PC-3 (cell line): ENCODE data around the gene NTRK1. TPM values are rescaled to one million over a fixed set of nuclear protein-coding genes. Genes with fewer than 3 reads are reported as not detected.
A peak's percentile ranks its signal among the peaks of the same experiment; 100 is the strongest.

Experiments used
- ATAC-seq: fragments of 200-7000 bp; cut with Tn5 transposase; 2 replicates; pipeline ENCODE4 v1.9.1; 2020; ENCODE audit warnings: mild to moderate bottlenecking, moderate library complexity
- BruUV-seq: library from RNA; stranded (reverse); fragments of 400-500 nt; replicated peaks from 2 replicates; lab custom pipeline; 2021; lab: Mats Ljungman, UMichigan
- CTCF ChIA-PET: fragments of 300-600 bp; sonication (Branson Sonifier 250); formaldehyde crosslinking; loops from one replicate; lab custom pipeline; 2022; ENCODE audit warnings: antibody characterized with exemption; lab: Charles Lee
- POLR2A ChIA-PET: fragments of 300-600 bp; sonication (Branson Sonifier 250); formaldehyde crosslinking; loops from one replicate; lab custom pipeline; 2022; ENCODE audit warnings: antibody characterized with exemption; ENCODE audit not compliant: unreplicated experiment; lab: Charles Lee
- DNase-seq: peaks from one replicate; pipeline ENCODE4 v3.0.0-alpha.2; 2015
- H2AFZ ChIP-seq: fragments of 300-600 bp; sonication (generic); 2 replicates; pipeline ENCODE4 v1.6.0; 2016; ENCODE audit warnings: antibody characterized with exemption, low read length
- H3F3A ChIP-seq: fragments of 300-600 bp; sonication (generic); one replicate; pipeline ENCODE4 v1.6.0; 2017; ENCODE audit warnings: antibody characterized with exemption, low read length, control low read depth, mild to moderate bottlenecking; ENCODE audit not compliant: unreplicated experiment
- H3K27ac ChIP-seq: fragments of 300-600 bp; sonication (generic); 2 replicates; pipeline ENCODE4 v1.5.1; 2016; ENCODE audit warnings: mild to moderate bottlenecking, low read length
- H3K27me3 ChIP-seq: fragments of 300-600 bp; sonication (generic); 2 replicates; pipeline ENCODE4 v1.6.1; 2016; ENCODE audit warnings: low read length, mixed read lengths
- H3K36me3 ChIP-seq: fragments of 300-600 bp; sonication (generic); 2 replicates; pipeline ENCODE4 v1.6.1; 2016; ENCODE audit warnings: low read depth, mixed run types, low read length, mixed read lengths
- H3K4me1 ChIP-seq: fragments of 300-600 bp; sonication (generic); 2 replicates; pipeline ENCODE4 v1.5.1; 2016; ENCODE audit warnings: low read length; ENCODE audit not compliant: insufficient read depth
- H3K4me2 ChIP-seq: fragments of 300-600 bp; sonication (generic); 2 replicates; pipeline ENCODE4 v1.6.0; 2016; ENCODE audit warnings: low read length
- H3K4me3 ChIP-seq: fragments of 300-600 bp; sonication (generic); 2 replicates; pipeline ENCODE4 v1.5.1; 2016; ENCODE audit warnings: mild to moderate bottlenecking, low read length, mixed read lengths
- H3K79me2 ChIP-seq: fragments of 300-600 bp; sonication (generic); 2 replicates; pipeline ENCODE4 v1.6.1; 2017; ENCODE audit warnings: low read length, mixed read lengths
- H3K9ac ChIP-seq: fragments of 300-600 bp; sonication (generic); 2 replicates; pipeline ENCODE4 v1.6.0; 2016; ENCODE audit warnings: mild to moderate bottlenecking, low read length
- H3K9me2 ChIP-seq: fragments of 300-600 bp; sonication (generic); replicated peaks from 2 replicates; pipeline ENCODE4 v1.6.1; 2016; ENCODE audit warnings: mixed run types, low read length, mixed read lengths
- H3K9me3 ChIP-seq: fragments of 300-600 bp; sonication (generic); 2 replicates; pipeline ENCODE4 v1.6.1; 2016; ENCODE audit warnings: low read length, mixed read lengths
- H4K20me1 ChIP-seq: fragments of 300-600 bp; sonication (generic); 2 replicates; pipeline ENCODE4 v1.6.1; 2016; ENCODE audit warnings: low read length, mixed read lengths
- CTCF ChIP-seq: fragments of 300-600 bp; sonication (generic); conservative IDR thresholded peaks from 2 replicates; pipeline ENCODE4 v1.5.1; 2017; ENCODE audit warnings: antibody characterized with exemption, low read depth, mild to moderate bottlenecking, low read length
- EZH2 ChIP-seq: fragments of 300-600 bp; sonication (generic); IDR thresholded peaks from one replicate; pipeline ENCODE4 v1.6.1; 2017; ENCODE audit warnings: antibody characterized with exemption, mild to moderate bottlenecking, low read length; ENCODE audit not compliant: unreplicated experiment
- EZH2phosphoT487 ChIP-seq: fragments of 300-600 bp; sonication (generic); IDR thresholded peaks from 2 replicates; pipeline ENCODE4 v1.6.1; 2018; ENCODE audit warnings: mild to moderate bottlenecking, antibody characterized with exemption, low read length, borderline replicate concordance
- intact Hi-C: fragments of 100-400 bp; cut with micrococcal nuclease; formaldehyde crosslinking; loops from 2 replicates; pipeline ENCODE4 v1.9.0; 2023
- total RNA-seq: library from RNA; depleted of rRNA; stranded (reverse); fragments of >200 nt; gene quantifications from 2 replicates; pipeline ENCODE4 v1.2.3, GENCODE V29; 2014

NTRK1 gene
- total RNA-seq, 1 experiment from 2014 or later, result 0.15 TPM

GRCh38 chr1:156832434-156832833 is 28.2 kb upstream of the NTRK1 start:
- Histone ChIP-seq H3K36me3 (no peaks in the 10 kb centered on the region), H4K20me1 (no peaks in the 10 kb centered on the region), H3K27me3 (no peaks in the 10 kb centered on the region), H3K79me2 (no peaks in the 10 kb centered on the region), H3K4me3 (no peak overlapping the region), H3K4me2 (no peak overlapping the region), H3K9me2 (no peaks in the 10 kb centered on the region), H3F3A (no peaks in the 10 kb centered on the region), H3K9ac (no peak overlapping the region), H3K9me3 (no peaks in the 10 kb centered on the region), H3K27ac (no peak overlapping the region), H3K4me1 (peaks cover 9% of the 10 kb centered on the region), H2AFZ (no peak overlapping the region)
- CTCF ChIA-PET, result no interaction called here
- DNase-seq (no peak), ATAC-seq (peak; percentile 40)
- TF ChIP-seq EZH2, result no peak
- TF ChIP-seq CTCF, result 0 out of 2 replicates have a peak, but pooled peaks have one; percentile 8
- no TSS peak for BruUV-seq
- POLR2A ChIA-PET, result no interaction called here
- intact Hi-C loops, result no loop called here

DNA sequence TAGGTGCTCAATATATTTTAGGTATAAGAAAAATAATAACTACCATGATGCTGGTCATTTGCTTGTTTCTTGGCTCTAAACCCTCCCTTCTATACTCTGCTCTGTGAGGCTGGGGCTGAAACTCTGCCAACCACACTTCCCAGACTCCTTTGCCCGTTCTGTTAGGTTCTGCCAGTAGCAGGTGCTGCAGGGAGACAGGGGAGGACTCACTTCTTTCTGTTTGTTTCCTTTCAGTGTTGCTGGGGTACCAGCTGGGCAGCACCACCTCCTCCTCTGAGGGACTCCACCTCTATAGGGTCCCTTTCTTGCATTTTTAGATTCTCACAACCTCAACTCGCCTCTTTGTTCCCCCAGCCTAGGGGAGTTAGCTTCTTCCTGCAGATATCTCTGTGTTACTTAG is 27.1 kb upstream of the NTRK1 start:
- Histone ChIP-seq H3K9me2 (no peaks in the 10 kb centered on the region), H3K27ac (no peak overlapping the region), H3K9ac (no peak overlapping the region), H3K4me1 (peaks cover 6% of the 10 kb centered on the region), H3K79me2 (no peaks in the 10 kb centered on the region), H3K9me3 (no peaks in the 10 kb centered on the region), H3F3A (no peaks in the 10 kb centered on the region), H3K36me3 (no peaks in the 10 kb centered on the region), H3K27me3 (no peaks in the 10 kb centered on the region), H2AFZ (no peak overlapping the region), H3K4me3 (no peak overlapping the region), H4K20me1 (no peaks in the 10 kb centered on the region), H3K4me2 (no peak overlapping the region)
- ATAC-seq, result no peak
- intact Hi-C loops, result no loop called here
- DNase-seq, result no peak
- TF ChIP-seq CTCF (no peak), EZH2 (no peak), EZH2phosphoT487 (no peak)
- ChIA-PET CTCF (interaction anchor here (0.6 kb wide), 1 partner anchor 94 kb away, joined by 5 read pairs; no protein-coding TSS in a partner anchor), POLR2A (no interaction called here)
- no TSS peak for BruUV-seq

DNA sequence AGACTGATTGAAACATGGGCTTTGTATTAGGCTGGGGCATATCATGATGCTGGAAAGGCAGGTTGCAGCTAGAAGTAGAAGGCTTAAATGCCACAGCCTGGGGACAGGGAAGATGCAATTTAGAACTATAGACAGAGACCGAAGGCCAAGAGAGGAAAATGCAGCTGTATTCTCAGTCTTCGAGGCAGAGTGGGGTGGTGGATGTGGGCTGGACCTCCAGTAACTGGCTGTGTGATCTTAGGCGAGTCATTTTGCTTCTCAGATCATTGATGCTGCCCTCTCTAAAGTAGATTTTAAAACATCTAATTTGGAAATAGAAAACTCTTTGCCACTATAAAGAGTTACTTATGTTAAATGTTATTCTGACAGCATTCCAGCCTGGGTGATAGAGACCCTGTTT is 26.3 kb upstream of the NTRK1 start:
- H3F3A ChIP-seq, result no peaks in the 10 kb centered on the region
- H2AFZ ChIP-seq, result no peak overlapping the region
- H3K27me3 ChIP-seq, result no peaks in the 10 kb centered on the region
- no peak overlapping the region for H3K27ac ChIP-seq
- no peaks in the 10 kb centered on the region for H3K4me1 ChIP-seq
- ATAC-seq, result no peak
- no peaks in the 10 kb centered on the region for H4K20me1 ChIP-seq
- no peak overlapping the region for H3K4me2 ChIP-seq
- H3K79me2 ChIP-seq, result no peaks in the 10 kb centered on the region
- TF ChIP-seq CTCF (no peak), EZH2phosphoT487 (no peak), EZH2 (no peak)
- no peak overlapping the region for H3K9ac ChIP-seq
- POLR2A ChIA-PET, result no interaction called here
- CTCF ChIA-PET, result interaction anchor here (0.6 kb wide), 1 partner anchor 86 kb away, joined by 3 read pairs; no protein-coding TSS in a partner anchor
- H3K9me3 ChIP-seq, result no peaks in the 10 kb centered on the region
- intact Hi-C loops, result no loop called here
- no TSS peak for BruUV-seq
- no peaks in the 10 kb centered on the region for H3K9me2 ChIP-seq
- H3K36me3 ChIP-seq, result no peaks in the 10 kb centered on the region
- H3K4me3 ChIP-seq, result no peak overlapping the region
- DNase-seq, result no peak
